ENCODE measurements around the gene TP63.

TP63 gene

DNA sequence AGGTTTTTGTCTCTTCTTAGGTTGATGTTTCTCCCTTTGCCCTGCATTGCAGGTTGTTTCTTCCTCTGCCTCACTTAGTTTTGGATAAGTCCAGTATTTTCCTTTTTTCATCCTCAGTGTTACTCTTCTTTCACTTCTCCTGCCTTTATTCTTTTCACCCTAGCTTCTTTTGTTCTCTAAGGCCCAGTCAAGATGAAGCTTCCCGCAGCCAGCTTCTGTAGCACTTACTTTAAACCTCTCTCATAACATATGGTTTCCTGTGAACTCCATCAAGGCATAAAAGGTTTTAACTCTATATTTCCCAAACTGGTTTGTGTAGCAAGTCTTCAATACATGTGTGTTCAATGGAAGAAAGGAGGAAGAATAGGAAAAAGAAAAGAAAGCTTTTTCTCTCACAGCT lies 54.1 kb downstream of the TP63 start:
- no peak for DNase-seq

DNA sequence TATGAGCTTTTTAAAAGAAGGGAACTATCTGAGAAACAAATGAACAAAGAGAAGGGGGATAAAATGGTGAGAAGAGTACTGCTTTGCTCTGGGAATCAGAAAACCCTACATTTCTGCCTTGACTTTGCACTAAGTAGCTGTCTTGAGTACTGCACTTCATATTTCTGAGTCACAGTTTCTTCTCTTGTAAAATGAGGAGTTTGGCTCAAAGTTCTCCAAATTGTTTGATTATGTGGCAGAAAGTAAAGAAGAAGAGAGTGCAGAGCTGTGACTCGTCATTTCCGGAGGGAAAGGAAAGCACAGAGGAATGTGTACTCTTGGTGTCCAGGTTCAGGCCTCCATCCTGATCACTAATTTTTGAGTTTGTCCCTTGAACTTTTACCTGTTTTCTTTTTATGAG lies 54.7 kb downstream of the TP63 start:
- no peak for DNase-seq

- no peak for DNase-seq
These were observed 56.3 kb downstream of the TP63 start for GRCh38 chr3:189687475-189687874.

- peak; percentile 20 to 59 (median 21) for DNase-seq
These were observed 57.1 kb downstream of the TP63 start for GRCh38 chr3:189688262-189688661.

DNA sequence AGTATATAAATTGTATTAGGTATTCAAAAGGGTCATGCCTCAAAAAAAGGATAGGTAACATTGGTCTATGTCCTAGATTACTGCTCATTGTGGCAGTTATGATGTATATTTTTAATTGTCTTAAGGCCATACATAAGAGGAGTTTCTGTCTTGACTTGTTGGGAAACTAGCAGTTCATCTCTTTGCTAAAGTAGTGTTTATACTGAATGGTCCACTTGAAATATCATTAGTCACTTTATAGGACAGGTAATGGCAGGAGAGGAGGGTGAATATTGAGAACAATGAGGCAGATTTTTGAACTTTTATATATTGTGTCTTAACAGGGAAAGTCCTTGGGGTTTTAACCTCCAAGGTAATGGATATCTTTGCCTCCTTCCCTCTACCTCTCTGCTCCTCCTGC lies 58.4 kb downstream of the TP63 start:
- peak in 1 of 3 experiments; percentile 24 for DNase-seq

DNA sequence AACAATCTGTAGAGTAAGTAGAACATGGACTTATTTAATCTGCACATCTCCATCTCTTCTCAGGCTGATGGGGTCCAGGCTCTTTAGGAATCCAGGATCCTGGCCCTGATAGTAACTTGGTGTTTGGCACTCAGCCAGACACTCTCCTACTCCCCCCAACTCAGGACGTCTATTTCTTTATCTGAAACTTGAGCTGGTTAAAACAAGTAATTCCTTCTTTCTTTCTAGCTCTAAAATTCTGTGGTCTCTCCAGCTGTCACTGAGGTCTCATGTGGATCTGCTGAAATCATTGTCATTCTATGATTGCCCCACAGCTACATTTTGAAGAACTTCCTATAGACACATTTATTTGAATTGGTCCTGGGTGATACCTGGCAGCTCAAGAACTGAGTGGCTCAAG lies 59.0 kb downstream of the TP63 start:
- DNase-seq, result no peak

DNA sequence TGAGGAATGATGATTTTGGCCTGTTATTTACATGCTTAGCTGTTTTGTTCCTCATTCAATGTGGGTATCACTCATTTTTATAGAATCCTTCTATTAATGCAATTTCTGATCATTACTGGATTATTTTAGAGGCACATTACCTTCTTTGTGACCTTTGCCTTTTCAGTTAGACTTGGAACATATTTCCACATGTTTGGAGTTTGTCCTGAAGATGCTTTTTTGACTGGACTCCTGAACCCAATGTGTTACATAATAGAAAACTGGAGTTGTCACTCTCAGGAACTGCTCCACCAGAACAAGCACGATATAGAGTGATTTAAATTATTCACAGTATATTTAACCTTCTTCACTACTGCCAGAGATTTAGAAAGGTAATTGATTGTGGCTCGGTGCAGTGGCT lies 59.5 kb downstream of the TP63 start:
- DNase-seq, result no peak

GRCh38 chr3:189695400-189695799 lies 64.2 kb downstream of the TP63 start:
- DNase-seq, result no peak

DNA sequence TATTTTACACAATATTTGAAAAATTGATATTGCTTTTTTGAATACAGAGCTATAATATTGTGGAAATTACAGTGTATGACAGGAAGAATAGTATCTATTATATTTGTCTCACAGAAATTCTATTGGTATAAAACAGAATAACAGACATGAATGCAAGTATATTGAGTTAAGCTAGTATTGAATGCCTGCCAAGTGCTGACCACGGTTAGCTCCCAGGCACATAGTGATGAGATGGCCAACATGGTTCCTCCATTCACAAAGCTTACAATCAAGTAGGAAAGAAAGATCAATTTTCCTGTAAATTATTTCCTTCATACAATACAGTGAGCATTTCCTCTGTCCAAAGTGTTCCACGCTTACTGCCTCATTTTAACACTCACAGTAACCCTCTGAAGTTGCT lies 67.6 kb downstream of the TP63 start:
- no peak for DNase-seq

DNA sequence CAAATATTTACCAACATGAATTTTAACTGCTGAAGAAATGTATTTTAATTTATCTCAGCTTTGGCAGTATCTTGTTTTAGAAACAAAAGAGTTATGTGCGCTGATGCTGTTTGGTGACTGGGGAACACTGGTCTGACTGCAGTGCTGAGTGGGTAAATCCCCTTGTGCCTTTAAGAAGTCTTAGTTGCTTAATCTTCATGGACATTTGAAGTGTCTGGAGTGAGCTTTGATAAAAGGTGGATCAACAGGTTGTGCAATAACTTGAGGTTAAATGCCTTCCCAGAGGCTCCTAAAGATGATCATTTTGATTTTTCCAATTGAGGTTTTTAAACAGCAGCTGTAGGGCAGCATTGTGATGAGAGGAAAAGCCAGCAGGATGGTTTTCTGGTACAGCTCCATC lies 68.7 kb downstream of the TP63 start:
- no peak for DNase-seq

- no peak for DNase-seq
These were observed 71.0 kb downstream of the TP63 start for GRCh38 chr3:189702066-189702646.

DNA sequence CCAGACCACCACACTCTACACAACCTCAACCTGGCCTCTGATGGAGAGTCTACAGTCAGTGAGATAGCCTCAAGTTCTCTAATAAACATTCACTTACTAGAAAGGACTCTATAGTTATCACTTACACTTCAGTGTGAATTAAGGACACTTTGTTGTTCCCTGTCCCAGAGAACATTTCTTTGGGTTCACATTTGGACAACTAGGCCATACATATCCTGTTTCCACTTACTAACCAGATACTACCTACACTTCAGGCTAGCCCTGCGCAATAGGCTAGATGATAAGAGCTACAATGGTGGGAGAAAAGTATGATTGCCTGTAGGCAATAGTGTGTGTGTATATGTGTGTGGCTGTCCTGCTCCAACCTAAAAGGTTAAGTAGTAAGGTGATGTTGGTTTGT lies 72.7 kb downstream of the TP63 start:
- no peak for DNase-seq

DNA sequence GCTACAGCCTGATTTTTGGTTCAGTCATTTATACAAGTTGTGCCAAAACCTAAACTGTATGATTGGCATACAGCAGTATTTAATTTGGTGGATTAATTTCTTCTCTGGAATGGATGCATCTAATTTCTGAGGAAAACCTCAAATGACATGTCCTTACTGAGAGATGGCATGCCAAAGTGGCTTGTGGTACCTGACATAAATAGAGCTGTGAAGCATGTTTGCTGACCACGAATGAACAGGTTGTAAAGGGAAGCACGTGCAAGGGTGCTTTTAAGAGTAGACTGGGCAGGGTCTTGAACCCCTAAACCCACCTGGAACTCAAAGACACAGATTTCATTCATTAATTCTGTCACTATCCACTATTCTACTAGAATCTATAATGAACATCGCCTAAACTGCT lies 77.2 kb downstream of the TP63 start:
- no peak for DNase-seq

DNA sequence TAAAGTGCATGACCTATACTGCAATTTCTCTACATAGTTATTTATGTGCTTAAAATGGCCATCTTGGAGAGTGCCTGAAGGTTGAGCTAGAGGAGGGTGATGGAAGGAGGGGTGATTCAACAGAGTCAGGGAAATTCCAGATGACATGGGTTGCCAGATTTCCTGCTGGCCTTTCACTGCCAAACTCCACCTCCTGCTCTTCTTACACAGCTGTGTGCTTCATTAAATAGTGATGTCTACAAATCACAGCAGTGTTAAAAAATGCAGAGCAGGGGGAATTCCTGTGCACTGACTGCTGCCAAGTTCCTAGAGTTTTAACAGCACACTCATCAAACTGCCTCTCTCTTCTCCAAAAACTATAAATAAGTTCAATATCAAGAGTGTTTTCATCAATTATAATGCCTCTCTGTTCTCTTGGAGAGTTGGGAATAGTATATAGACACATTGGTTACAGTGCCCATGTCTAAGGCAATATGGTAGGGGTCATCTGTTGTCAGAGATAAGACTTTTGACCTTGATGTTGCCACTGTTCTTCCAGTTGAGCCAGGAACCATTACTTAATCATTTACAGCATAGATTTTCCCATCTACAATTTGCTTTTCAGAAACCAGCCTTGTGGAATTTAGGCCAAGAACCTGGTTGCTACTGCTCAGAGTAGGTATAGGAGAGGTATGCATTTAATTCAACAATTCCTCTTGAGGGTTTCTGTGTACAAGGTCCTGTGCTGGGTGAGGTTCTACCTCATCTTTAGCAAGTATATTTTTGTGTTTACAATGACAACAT lies 79.6 kb downstream of the TP63 start:
- no peak for DNase-seq

DNA sequence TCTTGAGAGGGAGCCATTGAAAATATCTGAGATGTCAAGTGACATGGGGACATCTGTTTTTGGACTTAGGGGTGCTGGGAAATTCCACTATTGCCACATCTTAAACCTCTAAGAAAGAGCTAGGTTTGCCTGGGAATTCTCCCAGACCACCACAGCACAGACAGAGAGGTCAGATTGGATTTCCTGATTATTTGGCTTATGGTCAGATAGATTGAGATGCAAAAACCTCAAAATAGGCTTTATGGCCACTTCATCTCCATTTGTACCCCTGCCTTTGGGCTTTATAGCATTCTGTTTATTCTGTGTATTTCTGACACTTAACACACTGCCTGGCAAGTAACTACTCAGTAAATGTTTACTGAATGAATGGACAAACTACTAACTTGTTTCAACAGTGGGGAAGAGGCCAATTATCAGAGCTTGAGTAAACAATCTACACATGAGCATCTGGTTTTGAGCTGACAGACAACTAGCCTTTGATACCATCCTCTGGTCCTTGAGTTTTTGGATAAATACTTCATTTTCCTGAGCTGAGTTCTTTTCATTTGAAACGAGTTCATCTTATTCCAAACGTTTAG lies 81.8 kb downstream of the TP63 start:
- peak; percentile 44 to 95 (median 70) for DNase-seq

DNA sequence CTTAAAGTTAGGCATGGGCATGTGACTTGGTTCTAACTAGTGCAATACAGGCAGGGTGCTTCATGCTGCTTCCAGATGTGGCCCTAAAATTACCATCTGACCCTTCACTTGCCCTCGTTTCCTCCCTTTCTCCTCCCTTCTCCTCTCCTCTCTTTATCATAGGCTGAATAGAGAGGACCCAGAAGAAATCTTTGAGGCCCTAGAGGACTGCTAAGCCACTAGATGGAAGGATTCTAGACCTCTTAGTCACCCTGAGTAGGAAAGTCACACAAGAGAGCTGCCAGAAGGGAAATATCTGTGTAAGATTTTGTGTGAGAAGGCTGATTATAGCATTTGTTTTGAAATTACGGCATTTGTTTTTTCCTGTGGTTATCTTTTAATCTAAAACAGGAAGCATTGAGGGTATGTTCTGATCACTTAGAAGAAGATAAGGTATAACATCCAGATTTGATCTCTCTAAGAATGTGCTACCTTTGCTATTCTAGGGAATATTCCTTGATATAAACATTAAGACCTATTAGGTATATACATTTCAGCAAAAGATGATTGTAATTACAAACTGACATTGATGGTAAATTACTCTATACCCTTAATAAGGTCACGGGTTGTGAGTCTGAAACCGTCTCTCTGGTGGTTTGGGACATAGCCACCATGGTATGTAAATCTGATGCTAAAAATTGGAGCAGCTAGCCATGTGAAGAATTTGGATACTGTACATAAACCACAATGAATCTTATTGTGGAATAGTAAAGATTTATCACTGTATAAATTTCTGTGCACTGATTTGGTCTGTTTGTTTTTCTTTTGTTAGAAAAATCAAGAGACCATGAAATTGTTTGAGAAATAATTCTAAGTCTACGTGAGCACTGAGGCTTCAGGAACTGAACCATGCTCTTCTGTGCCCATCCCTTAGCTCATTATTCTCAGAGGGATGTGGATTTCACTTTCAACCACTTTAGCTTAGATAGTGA lies 84.1 kb downstream of the TP63 start:
- DNase-seq, result peak in 2 of 3 experiments; percentile 7 to 29

DNA sequence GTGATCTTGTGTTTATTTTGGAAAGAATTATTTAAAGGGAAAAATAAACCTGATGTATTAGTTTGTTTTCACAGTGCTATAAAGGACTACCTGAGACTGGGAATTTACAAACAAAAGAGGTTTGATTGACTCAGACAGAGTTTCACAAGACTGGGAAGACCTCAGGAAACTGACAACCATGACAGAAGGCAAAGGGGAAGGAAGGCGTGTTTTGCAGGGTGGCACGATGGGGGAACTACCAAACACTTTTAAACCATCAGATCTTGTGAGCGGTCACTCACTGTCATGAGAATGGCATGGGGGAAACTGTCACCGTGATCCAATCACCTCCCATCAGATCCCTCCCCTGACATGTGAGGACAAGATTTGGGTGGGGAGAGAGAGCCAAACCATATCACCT lies 87.0 kb downstream of the TP63 start:
- DNase-seq, result peak in 1 of 3 experiments; percentile 8

DNA sequence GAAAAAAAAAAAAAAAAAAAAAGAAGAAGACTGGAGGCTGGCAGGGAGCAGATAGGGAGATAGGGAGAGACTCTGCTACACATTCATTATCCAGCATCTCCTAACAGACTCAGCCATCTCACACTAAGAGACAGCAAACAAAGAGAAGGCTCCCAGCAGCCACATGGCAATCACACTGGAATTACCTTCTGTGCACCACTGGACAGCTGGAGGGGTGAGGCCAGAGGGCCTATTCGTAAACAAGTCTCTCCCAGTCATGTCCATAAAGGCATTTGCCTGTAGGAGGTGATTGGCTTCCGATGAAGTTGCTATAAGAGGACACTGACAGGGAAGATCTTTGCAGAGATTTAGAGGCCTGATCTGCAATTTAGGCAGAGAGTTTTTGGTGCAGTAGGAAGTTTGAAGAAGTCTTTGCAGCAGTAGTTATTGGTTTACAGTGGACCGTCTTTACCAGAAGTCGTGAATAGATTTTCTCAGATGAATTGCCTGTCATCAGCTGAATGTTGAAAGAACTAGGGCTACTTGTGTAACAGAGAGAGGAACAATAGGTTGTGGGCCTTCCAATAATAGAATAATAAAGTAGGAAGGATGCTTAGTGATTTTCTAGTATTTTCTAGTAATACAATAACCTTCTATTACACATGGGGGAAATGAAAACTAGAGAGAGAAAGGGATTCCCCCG lies 89.7 kb downstream of the TP63 start:
- peak in 2 of 3 experiments; percentile 14 to 39 for DNase-seq

GRCh38 chr3:189721873-189722665 lies 90.9 kb downstream of the TP63 start:
- DNase-seq, result no peak

DNA sequence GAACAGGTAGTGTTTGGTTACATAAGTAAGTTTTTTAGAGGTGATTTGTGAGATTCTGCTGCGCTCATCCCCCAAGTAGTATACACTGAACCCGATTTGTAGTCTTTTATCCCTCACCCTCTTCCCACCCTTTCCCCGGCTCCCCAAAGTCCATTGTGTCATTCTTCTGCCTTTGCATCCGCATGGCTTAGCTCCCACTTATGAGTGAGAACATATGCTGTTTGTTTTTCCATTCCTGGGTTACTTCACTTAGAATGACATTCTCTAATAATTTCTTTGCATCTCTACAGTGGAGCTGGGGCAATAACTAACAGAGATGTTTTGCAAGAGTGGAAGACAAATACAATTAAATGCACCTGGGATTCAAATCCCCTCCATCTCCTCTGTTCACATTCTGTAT lies 93.2 kb downstream of the TP63 start:
- DNase-seq, result peak in 2 of 3 experiments; percentile 14 to 53

DNA sequence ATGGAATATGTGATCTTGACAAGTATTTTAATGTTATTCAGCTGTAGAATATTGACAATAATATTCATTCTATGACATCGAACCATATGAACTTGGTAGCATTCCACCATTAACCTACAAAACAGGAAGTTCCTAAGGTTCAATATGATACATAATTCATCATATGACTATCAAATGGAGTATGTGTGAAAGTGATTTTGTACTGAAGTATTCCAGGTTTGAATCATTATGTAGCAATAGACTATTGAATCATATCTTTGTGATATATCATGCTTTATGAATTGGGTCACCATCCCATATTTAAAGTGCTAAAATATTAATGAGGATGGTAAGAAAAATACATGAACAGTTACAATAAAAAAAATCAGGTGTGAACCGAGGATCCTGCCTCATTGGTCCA lies 95.1 kb downstream of the TP63 start:
- DNase-seq, result no peak

DNA sequence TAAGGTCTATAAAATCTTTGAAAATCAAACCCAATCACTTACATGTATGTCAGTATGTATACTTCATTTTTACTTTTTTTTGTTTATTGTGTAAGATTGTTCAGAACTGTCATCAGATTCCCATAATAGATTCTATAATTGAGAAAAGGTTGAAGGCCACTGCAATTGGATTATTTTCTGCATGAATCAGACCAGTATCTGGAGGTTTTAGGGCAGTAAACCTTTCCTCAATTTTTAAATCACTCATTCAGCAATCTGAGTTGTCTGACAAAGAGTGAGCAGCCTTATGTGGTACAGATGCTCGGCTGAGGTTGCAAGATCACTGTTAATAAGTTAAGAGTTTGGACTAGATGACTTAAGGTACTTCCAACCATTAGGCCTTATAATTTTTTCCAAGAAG lies 96.0 kb downstream of the TP63 start:
- no peak for DNase-seq

Measured in NCI-H1417 (cell line).